Vagina (tissue), 2 donors: ENCODE measurements around the gene BUD31.
A peak's percentile ranks its signal among the peaks of the same experiment; 100 is the strongest.
"Not testable (repeated sequence)": the region's sequence is repeated elsewhere in the genome, so short reads cannot be mapped to it uniquely, and the experiment has no call there.

Experiments used
- POLR2A ChIP-seq, 2 donors: fragments of 450-650 bp; IDR thresholded peaks; one replicate each; pipeline ENCODE4 v1.6.1; 2017; ENCODE audit warnings: antibody characterized with exemption in 2 of 2, mild to moderate bottlenecking in 2 of 2, moderate library complexity in 2 of 2
- POLR2AphosphoS5 ChIP-seq, 2 donors: sonication (generic); formaldehyde crosslinking; IDR thresholded peaks; one replicate each; pipeline ENCODE4 v1.9.0; 2017; ENCODE audit warnings: antibody characterized with exemption in 2 of 2, mild to moderate bottlenecking in 2 of 2, low read depth in 1 of 2; ENCODE audit not compliant: insufficient read depth in 1 of 2
- TF ChIP-seq, protein P1 (sequence below), 3 experiments: fragments of 450-650 bp in 2 of 3; fragments of 200-600 bp in 1 of 3; sonication (generic) in 1 of 3; IDR thresholded peaks; one replicate each; pipeline ENCODE4 v1.5.1; 2017 to 2019; ENCODE audit warnings: antibody characterized with exemption in 3 of 3, mild to moderate bottlenecking in 2 of 3, moderate library complexity in 2 of 3

DNA sequence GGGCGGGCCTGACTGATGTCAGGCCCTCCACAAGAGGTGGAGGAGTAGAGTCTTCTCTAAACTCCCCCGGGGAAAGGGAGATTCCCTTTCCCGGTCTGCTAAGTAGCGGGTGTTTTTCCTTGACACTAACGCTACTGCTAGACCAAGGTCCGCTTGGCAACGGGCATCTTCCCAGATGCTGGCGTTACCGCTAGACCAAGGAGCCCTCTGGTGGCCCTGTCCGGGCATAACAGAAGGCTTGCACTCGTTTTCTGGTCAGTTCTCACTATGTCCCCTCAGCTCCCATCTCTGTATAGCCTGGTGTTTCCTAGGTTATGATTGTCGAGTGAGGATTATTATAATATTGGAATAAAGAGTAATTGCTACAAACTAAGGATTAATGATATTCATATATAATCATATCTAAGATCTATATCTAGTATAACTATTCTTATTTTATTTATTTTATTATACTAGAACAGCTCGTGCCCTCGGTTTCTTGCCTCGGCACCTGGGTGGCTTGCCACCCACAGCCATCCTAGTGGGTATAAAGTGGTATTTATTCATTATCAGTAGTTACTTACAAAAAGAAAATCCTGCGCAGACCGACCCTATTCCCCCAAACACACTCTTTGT, 6.9 kb downstream of the BUD31 start:
- TF ChIP-seq, protein P1, sequence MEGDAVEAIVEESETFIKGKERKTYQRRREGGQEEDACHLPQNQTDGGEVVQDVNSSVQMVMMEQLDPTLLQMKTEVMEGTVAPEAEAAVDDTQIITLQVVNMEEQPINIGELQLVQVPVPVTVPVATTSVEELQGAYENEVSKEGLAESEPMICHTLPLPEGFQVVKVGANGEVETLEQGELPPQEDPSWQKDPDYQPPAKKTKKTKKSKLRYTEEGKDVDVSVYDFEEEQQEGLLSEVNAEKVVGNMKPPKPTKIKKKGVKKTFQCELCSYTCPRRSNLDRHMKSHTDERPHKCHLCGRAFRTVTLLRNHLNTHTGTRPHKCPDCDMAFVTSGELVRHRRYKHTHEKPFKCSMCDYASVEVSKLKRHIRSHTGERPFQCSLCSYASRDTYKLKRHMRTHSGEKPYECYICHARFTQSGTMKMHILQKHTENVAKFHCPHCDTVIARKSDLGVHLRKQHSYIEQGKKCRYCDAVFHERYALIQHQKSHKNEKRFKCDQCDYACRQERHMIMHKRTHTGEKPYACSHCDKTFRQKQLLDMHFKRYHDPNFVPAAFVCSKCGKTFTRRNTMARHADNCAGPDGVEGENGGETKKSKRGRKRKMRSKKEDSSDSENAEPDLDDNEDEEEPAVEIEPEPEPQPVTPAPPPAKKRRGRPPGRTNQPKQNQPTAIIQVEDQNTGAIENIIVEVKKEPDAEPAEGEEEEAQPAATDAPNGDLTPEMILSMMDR (IDR thresholded peaks at IDR 0.05), result peak in 1 of 3 experiments; percentile 41
- TF ChIP-seq POLR2AphosphoS5 (IDR thresholded peaks at IDR 0.05; ENCODE audit: insufficient read depth in 1 of 2, low read depth in 1 of 2); POLR2A (IDR thresholded peaks at IDR 0.05): not testable (repeated sequence)
